Measurements from ENCODE around the gene HIVEP3.

HIVEP3 gene

GRCh38 chr1:41848216-41848952, 70.3 kb downstream of the HIVEP3 start:
- DNase-seq (ENCODE audit: low read depth) = no peak

- DNase-seq (ENCODE audit: low read depth) = no peak
Observed at GRCh38 chr1:41847733-41848132, 71.0 kb downstream of the HIVEP3 start.

- DNase-seq (ENCODE audit: low read depth) = no peak
Observed at GRCh38 chr1:41846625-41847405, 71.9 kb downstream of the HIVEP3 start.

DNA sequence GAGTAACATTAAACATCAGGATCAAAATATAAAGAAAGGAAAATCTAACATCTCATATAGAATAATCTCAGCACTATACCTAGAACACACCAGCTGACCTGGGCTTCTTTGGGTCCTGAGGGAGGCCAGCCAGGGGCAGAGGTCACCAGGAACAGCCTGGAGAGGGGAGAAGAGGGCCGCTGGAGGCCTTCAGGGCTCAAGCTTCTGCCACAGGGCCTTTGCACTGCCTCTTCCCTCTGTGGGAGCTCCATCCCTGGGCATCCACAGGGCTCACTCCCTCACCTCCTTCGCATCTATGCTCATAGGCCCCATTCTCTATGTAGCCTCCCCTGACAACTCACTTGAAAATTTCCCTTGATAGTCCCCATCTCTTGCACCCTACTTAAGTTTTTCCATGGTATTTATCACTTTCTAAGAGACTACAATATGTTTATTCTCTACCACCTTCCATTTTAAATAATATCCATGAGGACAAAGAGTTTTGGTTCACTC, 73.9 kb downstream of the HIVEP3 start:
- DNase-seq (ENCODE audit: low read depth) = no peak

DNA sequence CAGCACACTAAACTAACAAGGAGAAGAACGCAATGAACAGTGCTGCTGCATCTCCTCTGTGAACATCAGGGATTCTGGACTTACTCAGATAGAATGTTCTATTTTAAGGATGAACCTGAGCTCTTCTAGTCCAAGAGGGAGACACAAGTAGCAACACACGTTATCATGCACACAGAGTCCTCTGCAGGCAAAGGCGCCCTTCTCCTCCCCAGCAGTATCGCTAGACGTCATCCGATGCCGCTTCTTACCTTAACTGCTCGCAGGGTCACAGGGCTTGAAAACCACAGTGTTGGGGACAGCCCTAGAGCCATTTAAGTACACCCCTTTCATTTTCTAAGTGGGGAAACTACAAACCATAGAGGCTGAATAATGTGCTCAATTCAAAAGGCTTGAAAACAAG, 74.5 kb downstream of the HIVEP3 start:
- DNase-seq (ENCODE audit: low read depth) = no peak

- DNase-seq (ENCODE audit: low read depth) = no peak
Observed at GRCh38 chr1:41842993-41843755, 75.5 kb downstream of the HIVEP3 start.

GRCh38 chr1:41842326-41842725, 76.4 kb downstream of the HIVEP3 start:
- no peak for DNase-seq (ENCODE audit: low read depth)

DNA sequence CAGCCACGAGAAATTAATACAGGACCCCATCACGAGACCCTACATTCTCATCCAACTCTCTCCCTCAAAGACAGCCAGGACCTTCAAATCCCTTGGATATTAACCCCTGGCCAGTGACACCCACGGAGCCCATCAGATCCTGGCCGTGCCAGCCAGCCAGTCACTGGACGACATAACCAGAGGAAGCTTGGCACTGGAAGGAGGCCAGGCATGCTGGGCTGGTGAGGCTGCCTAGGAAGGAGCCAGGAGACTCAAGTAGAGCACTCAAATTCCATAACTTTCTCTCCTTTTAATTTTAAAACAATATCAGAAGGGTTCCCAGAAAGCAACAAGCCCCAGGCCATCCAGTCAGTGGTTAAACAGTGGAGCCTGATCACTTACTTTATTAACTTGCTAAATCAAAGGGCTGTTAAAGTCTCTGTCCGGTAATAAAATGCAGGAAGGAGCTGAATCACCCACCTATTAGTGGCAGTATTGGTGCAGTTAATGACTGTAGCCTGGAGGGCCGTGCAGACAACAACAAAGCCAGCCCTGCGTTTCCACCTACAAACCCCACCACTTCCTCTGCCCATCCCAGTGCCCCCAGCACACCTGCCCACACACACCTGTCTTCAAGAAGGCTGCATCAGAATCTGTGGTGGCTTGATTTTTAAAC, 78.0 kb downstream of the HIVEP3 start:
- no peak for DNase-seq (ENCODE audit: low read depth)

GRCh38 chr1:41838266-41838665, 80.5 kb downstream of the HIVEP3 start:
- DNase-seq (ENCODE audit: low read depth) = no peak

- DNase-seq (ENCODE audit: low read depth) = no peak
Observed at GRCh38 chr1:41837691-41838090, 81.0 kb downstream of the HIVEP3 start.

DNA sequence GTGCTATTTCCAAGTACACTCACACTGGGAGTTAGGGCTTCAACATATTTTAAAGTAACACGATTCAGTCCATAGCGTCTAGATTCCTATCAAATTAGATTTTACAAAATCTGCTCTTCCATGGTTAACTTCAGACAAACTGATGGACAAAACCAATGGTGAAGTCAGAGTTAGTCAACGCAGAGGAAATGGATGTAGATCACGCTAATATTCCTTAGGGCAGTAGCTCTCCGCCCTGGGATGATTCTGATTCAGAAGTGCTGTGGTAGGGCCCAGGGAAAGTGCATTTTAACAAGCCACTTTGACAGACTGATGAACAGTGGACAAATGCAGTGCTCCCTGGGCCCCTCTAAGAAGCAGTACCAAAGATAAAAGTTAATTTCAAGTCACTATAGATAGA, 83.2 kb downstream of the HIVEP3 start:
- no peak for DNase-seq (ENCODE audit: low read depth)

- no peak for DNase-seq (ENCODE audit: low read depth)
Observed at GRCh38 chr1:41833519-41834000, 85.2 kb downstream of the HIVEP3 start.

DNA sequence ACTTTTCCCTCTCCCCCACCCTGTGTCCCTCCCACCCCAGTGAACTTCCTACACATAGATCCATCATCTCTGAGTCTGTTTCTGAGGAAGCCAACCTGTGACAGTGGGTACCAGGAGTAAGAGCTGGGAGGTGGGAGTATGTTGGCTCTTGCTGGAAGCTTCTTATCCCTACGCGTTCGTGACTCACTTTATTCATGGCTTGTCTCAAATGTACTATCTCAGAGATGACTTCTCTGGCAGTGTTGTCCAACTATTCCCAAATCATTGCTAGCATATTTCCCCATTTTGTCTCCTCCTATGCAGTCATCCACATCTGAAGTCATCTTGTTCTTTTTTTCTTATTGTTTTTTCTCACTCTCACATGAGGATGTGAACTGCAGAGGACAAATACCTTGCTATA, 88.0 kb downstream of the HIVEP3 start:
- DNase-seq (ENCODE audit: low read depth) = no peak

DNA sequence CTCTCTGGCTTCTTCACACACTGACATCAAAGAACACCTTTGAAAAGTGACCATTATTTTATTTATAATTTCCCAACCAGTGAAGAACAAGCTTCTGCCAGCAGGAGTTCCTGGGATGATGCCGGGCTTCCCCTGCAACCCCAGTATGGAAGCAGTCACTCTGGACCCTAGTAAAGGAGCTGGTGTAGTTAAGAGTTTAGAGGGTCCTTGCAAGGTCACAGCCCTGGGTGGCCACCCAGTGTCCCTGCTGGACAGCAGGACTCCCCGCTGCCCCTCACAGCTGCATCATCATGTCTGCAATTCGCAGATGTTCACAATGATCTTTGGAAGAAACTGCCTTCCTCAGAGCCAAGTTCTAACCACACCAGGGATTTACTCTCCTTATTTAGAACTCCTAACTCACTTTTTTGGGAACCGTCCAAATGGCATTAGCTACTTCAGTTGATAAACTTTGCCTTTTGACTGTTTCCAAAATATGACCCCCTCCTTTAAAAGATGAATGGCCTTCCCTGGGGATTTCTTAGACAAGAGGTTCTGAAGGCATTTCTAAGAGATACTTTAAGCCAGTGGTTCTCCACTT, 90.6 kb downstream of the HIVEP3 start:
- no peak for DNase-seq (ENCODE audit: low read depth)

DNA sequence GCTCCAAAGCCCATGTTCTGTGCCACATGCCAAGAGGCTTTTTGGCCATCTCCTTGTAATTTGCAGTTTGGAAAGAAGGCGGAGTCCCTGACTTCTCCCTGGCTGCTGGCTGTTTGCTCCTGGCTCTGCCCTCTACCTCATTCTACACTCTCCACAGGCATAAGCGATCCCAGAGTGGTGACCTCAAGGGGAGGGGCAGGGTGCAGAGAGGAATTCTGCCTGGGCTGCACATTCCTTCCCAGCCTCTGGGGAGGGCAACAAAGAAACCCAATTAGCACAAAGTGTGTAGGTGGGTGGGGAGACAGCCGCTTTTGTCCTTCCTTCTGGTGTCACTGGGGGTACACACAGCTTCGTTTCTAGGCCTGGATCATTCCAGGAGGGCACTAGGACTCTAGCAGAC, 95.3 kb downstream of the HIVEP3 start:
- DNase-seq (ENCODE audit: low read depth) = no peak

DNA sequence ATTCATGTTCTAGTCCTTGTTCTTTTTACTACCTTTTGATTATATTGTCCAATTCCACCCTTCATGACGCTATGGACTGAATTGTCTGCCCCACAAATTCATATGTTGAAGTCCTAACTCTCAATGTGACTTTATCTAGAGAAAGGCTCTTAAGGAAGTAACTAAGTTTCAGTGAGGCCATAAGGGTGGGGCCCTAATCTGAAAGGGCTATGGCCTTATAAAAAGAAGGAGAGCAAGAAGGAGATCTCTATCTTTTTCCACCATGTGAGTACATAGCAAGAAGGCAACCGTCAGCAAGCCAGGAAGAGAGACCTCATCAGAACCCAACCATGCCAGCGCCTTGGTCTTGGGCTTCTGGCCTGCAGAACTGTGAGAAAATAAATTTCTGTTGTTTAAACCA, 95.9 kb downstream of the HIVEP3 start:
- DNase-seq (ENCODE audit: low read depth) = no peak

DNA sequence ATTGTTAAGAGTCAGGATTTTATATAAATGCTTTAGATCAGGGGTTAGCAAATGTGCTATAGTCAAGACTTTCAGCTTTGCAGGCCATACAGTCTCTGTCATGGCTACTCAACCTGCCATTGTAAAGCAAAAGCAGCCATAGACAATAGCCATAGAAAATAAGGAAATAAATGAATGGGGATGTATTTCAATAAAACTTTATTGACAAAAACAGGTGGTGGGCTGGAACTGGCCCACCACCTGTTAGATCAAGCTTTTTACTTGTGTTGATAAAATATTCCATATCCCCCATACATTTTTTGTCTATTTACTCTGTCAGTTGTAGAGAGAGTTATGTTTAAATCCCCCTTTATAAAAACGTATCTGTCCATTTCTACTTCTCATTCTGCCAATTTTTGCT, 98.9 kb downstream of the HIVEP3 start:
- no peak for DNase-seq (ENCODE audit: low read depth)

- no peak for DNase-seq (ENCODE audit: low read depth)
Observed at GRCh38 chr1:41819069-41819468, 99.7 kb downstream of the HIVEP3 start.

DNA sequence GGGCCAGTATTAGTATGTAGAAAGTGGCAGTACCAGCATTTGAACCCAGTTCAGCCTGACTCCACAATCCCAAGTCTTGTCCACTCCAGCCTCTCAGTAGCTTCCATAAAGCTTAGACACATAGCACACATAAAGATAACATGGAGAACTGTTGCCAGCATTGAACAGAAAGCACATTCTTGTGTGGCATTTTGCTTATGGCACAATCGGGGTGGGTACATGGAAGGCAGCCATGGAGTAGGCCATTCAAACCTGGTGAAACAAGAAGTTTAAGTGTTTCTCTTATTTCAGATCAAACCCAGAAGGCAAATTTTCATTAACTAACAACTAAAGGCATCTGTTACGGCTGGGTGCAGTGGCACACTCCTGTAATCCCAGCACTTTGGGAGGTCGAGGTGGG, 102.7 kb downstream of the HIVEP3 start:
- no peak for DNase-seq (ENCODE audit: low read depth)

- no peak for DNase-seq (ENCODE audit: low read depth)
Observed at GRCh38 chr1:41813755-41814745, 104.7 kb downstream of the HIVEP3 start.

Data from stimulated activated CD8-positive, alpha-beta memory T cell treated with anti-CD3 and anti-CD28 coated beads, Interleukin-15, amount 100 ng/mL, for 24 hours (primary cell).